Parathyroid adenoma (tissue), 2 donors: ENCODE data around the gene MGST3.
A peak's percentile ranks its signal among the peaks of the same experiment; 100 is the strongest.

Experiments
- H2AFZ ChIP-seq: fragments of 300-600 bp; sonication (generic); one replicate; pipeline ENCODE4 v1.7.0; 2017; ENCODE audit warnings: antibody characterized with exemption, mild to moderate bottlenecking
- H3K27ac ChIP-seq: fragments of 300-600 bp; sonication (generic); one replicate; pipeline ENCODE4 v1.7.0; 2017
- H3K27me3 ChIP-seq: fragments of 300-600 bp; sonication (generic); one replicate; pipeline ENCODE4 v1.7.0; 2017; ENCODE audit warnings: low read length; ENCODE audit not compliant: control insufficient read depth, insufficient read depth
- H3K36me3 ChIP-seq: fragments of 300-600 bp; sonication (generic); one replicate; pipeline ENCODE4 v1.7.0; 2017; ENCODE audit warnings: low read length; ENCODE audit not compliant: control insufficient read depth, insufficient read depth
- H3K4me1 ChIP-seq: fragments of 300-600 bp; sonication (generic); one replicate; pipeline ENCODE4 v1.7.0; 2017; ENCODE audit warnings: control low read depth
- H3K4me2 ChIP-seq: fragments of 300-600 bp; sonication (generic); one replicate; pipeline ENCODE4 v1.7.0; 2017; ENCODE audit warnings: low read length
- H3K4me3 ChIP-seq: fragments of 300-600 bp; sonication (generic); one replicate; pipeline ENCODE4 v1.7.0; 2017; ENCODE audit warnings: low read depth, low read length
- H3K79me2 ChIP-seq: fragments of 300-600 bp; sonication (generic); one replicate; pipeline ENCODE4 v1.7.0; 2017; ENCODE audit warnings: control low read depth
- H3K9ac ChIP-seq: fragments of 300-600 bp; sonication (generic); one replicate; pipeline ENCODE4 v1.7.0; 2017; ENCODE audit warnings: mild to moderate bottlenecking
- H3K9me3 ChIP-seq: fragments of 300-600 bp; sonication (generic); one replicate; pipeline ENCODE4 v1.7.0; 2017; ENCODE audit warnings: low read length; ENCODE audit not compliant: control insufficient read depth
- CTCF ChIP-seq: fragments of 300-600 bp; sonication (generic); IDR thresholded peaks from one replicate; pipeline ENCODE4 v1.7.0; 2017; ENCODE audit warnings: antibody characterized with exemption, mild to moderate bottlenecking
- donor health status: primary hyperparathyroidism.

The MGST3 gene

GRCh38 chr1:165628147-165628822 is 2.7 kb upstream of the MGST3 start:
- H3K27ac ChIP-seq: no peak overlapping the region
- no peak overlapping the region for H3K4me3 ChIP-seq
- no peaks in the 10 kb centered on the region for H3K79me2 ChIP-seq
- TF ChIP-seq CTCF: no peak
- H3K4me1 ChIP-seq: no peaks in the 10 kb centered on the region
- H3K27me3 ChIP-seq: no peaks in the 10 kb centered on the region
- H3K4me2 ChIP-seq: no peak overlapping the region
- no peak overlapping the region for H3K9ac ChIP-seq
- no peaks in the 10 kb centered on the region for H3K36me3 ChIP-seq
- no peaks in the 10 kb centered on the region for H3K9me3 ChIP-seq
- H2AFZ ChIP-seq: no peak overlapping the region

GRCh38 chr1:165629151-165629550 is 1.9 kb upstream of the MGST3 start:
- TF ChIP-seq CTCF: no peak
- H3K9me3 ChIP-seq: no peaks in the 10 kb centered on the region
- no peaks in the 10 kb centered on the region for H3K79me2 ChIP-seq
- H3K9ac ChIP-seq: no peak overlapping the region
- H3K4me1 ChIP-seq: no peaks in the 10 kb centered on the region
- H3K4me3 ChIP-seq: no peak overlapping the region
- no peak overlapping the region for H3K27ac ChIP-seq
- no peaks in the 10 kb centered on the region for H3K36me3 ChIP-seq
- H3K27me3 ChIP-seq: no peaks in the 10 kb centered on the region
- no peak overlapping the region for H2AFZ ChIP-seq
- H3K4me2 ChIP-seq: no peak overlapping the region

GRCh38 chr1:165629848-165630628 is 996 bp upstream of the MGST3 start:
- Histone ChIP-seq H3K36me3 (no peaks in the 10 kb centered on the region), H3K4me2 (peak overlapping the region; percentile 94), H3K4me3 (peak overlapping the region; percentile 96), H3K9ac (peak overlapping the region; percentile 28), H3K9me3 (no peaks in the 10 kb centered on the region), H3K4me1 (no peaks in the 10 kb centered on the region), H3K27ac (peak overlapping the region; percentile 93), H3K27me3 (no peaks in the 10 kb centered on the region), H2AFZ (peak overlapping the region; percentile 89), H3K79me2 (no peaks in the 10 kb centered on the region)
- TF ChIP-seq CTCF: no peak

- no peaks in the 10 kb centered on the region for H3K4me1 ChIP-seq
These were observed 513 bp downstream of the MGST3 start for GRCh38 chr1:165631342-165632151.

More at GRCh38 chr1:165631342-165632151, 513 bp downstream of the MGST3 start:
- no peaks in the 10 kb centered on the region for H3K79me2 ChIP-seq
- TF ChIP-seq CTCF: no peak
- peak overlapping the region; percentile 89 for H2AFZ ChIP-seq
- no peaks in the 10 kb centered on the region for H3K9me3 ChIP-seq
- no peaks in the 10 kb centered on the region for H3K27me3 ChIP-seq
- H3K9ac ChIP-seq: peak overlapping the region; percentile 39
- H3K27ac ChIP-seq: peak overlapping the region; percentile 93
- peak overlapping the region; percentile 96 for H3K4me3 ChIP-seq
- peak overlapping the region; percentile 94 for H3K4me2 ChIP-seq
- H3K36me3 ChIP-seq: no peaks in the 10 kb centered on the region
